DND-41 (cell line): ENCODE data around the gene SHH.

ENCODE experiments used
- ATAC-seq: fragments of 200-7000 bp; cut with Tn5 transposase; 3 replicates; pipeline ENCODE4 v1.9.1; 2021; ENCODE audit warnings: low read depth; ENCODE audit not compliant: insufficient read depth
- DNase-seq: peaks from one replicate; pipeline ENCODE4 v3.0.0-alpha.2; 2020
- H2AFZ ChIP-seq: 2 replicates; pipeline ENCODE4 v1.6.0; 2012; ENCODE audit warnings: low read depth, low read length
- H3K27ac ChIP-seq: 2 replicates; pipeline ENCODE4 v1.5.1; 2012; ENCODE audit warnings: low read length, inconsistent platforms
- H3K27me3 ChIP-seq: fragments of 200-600 bp; sonication (generic); 2 replicates; pipeline ENCODE4 v1.6.0; 2012; ENCODE audit warnings: low read length, mild to moderate bottlenecking, inconsistent platforms; ENCODE audit not compliant: insufficient read depth, poor library complexity
- H3K36me3 ChIP-seq: 2 replicates; pipeline ENCODE4 v1.5.1; 2012; ENCODE audit warnings: low read length, inconsistent platforms; ENCODE audit not compliant: insufficient read depth
- H3K4me1 ChIP-seq: 2 replicates; pipeline ENCODE4 v1.5.1; 2012; ENCODE audit warnings: mild to moderate bottlenecking, low read length; ENCODE audit not compliant: insufficient read depth
- H3K4me2 ChIP-seq: 2 replicates; pipeline ENCODE4 v1.6.0; 2012; ENCODE audit warnings: mild to moderate bottlenecking, moderate library complexity, low read length, inconsistent platforms; ENCODE audit not compliant: insufficient read depth
- H3K4me3 ChIP-seq, 2 experiments: fragments of 200-600 bp in 1 of 2; shearing (Covaris generic) in 1 of 2; 2 replicates each; pipeline ENCODE4 v1.5.1; 2012 to 2016; ENCODE audit warnings: inconsistent platforms in 2 of 2, low read length in 2 of 2, mild to moderate bottlenecking in 2 of 2, low read depth in 1 of 2, moderate library complexity in 1 of 2
- H3K79me2 ChIP-seq: 2 replicates; pipeline ENCODE4 v1.6.0; 2012; ENCODE audit warnings: low read length, inconsistent platforms; ENCODE audit not compliant: insufficient read depth
- H3K9ac ChIP-seq: 2 replicates; pipeline ENCODE4 v1.6.0; 2012; ENCODE audit warnings: low read depth, mild to moderate bottlenecking, inconsistent platforms, low read length, moderate library complexity
- H3K9me3 ChIP-seq: 2 replicates; pipeline ENCODE4 v1.5.1; 2012; ENCODE audit warnings: low read length, moderate library complexity, mild to moderate bottlenecking, inconsistent platforms; ENCODE audit not compliant: insufficient read depth, severe bottlenecking
- H4K20me1 ChIP-seq: 2 replicates; pipeline ENCODE4 v1.6.0; 2012; ENCODE audit warnings: low read length; ENCODE audit not compliant: insufficient read depth
- CTCF ChIP-seq: IDR thresholded peaks from 2 replicates; pipeline ENCODE4 v1.5.1; 2012; ENCODE audit warnings: borderline replicate concordance, low read length, moderate library complexity, mild to moderate bottlenecking; ENCODE audit not compliant: poor library complexity, severe bottlenecking; ENCODE audit errors: extremely low read depth
- EZH2 ChIP-seq: IDR thresholded peaks from 3 replicates; pipeline ENCODE4 v1.6.1; 2012; ENCODE audit warnings: borderline replicate concordance, low read depth, mild to moderate bottlenecking, moderate library complexity, low read length, inconsistent platforms; ENCODE audit not compliant: severe bottlenecking

The SHH gene

DNA sequence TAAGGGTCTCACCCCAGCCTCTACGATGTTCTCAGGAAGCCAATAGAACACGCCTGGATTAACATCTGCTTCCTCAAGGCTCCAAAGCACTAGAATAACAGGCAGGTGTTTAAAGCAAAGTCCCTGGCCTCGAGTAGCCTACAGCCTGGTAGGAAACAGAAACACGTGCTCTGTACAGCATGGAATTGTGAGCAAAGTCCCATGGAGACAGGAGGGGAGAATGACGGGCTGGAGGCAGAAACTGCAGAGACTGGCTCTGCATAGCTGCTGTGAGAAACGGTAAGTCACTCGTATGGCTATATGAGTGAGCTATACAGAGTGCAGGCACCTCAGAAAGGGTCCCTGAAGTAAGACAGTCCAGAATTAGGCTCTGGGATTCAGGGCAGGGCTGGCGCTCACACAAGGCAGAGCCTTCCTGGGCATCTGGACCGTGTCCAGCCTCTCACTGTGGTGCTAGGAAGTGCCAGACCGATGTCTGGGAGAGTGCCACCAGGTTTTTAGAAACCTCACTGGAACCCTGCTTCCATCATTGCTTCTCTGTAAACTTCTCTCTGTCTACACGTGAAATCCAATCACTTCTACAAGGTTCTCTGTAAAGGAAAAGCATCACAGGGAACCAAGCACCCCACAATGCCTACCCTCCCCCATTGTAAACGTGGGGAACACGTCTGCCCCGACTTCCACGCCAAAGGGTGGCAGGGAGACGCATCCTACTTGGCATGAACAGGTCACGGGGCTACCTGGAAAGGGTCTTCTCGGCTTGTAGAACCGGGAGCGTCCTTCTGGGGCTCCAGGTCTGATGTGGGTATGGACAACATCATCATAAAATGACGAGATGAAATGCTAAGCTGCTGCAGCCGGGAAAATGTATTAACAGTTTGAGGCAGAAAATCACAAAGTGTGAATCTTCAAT, 38.8 kb upstream of the SHH start:
- Histone ChIP-seq H3K9ac (no peak overlapping the region), H4K20me1 (no peaks in the 10 kb centered on the region), H3K27ac (no peak overlapping the region), H3K4me2 (no peak overlapping the region), H3K36me3 (no peaks in the 10 kb centered on the region), H2AFZ (no peak overlapping the region), H3K27me3 (peaks cover 8% of the 10 kb centered on the region), H3K4me1 (no peaks in the 10 kb centered on the region), H3K79me2 (no peaks in the 10 kb centered on the region), H3K9me3 (no peaks in the 10 kb centered on the region), H3K4me3 (no peak overlapping the region)
- no peak for TF ChIP-seq CTCF
- no peak for TF ChIP-seq EZH2
- DNase-seq (no peak), ATAC-seq (no peak)

DNA sequence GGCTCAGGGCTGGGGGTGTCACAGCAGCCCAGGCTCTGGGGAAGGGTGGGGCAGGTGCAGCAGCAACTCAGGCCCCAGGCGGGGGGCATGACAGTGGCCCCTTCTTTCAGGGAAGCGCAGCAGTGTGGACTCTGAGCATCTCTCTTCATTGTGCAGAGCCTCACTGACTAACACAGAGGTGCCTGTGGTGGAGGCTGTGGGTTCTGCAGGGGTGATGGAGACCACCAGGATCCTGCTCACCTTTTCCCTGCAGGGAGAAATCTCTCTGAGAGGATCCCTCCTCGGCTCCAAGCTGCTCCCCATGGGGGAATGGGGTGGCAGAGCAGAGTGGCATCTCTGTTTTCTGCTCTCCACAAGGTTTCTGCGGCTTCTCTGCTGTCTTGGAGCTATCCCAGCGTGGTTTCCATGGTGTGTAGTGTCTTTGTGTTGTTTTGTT, 37.8 kb upstream of the SHH start:
- Histone ChIP-seq H3K4me3 (no peak overlapping the region), H3K9me3 (no peaks in the 10 kb centered on the region), H3K36me3 (no peaks in the 10 kb centered on the region), H3K9ac (no peak overlapping the region), H3K4me1 (no peaks in the 10 kb centered on the region), H3K79me2 (no peaks in the 10 kb centered on the region), H3K4me2 (no peak overlapping the region), H3K27me3 (peaks cover 8% of the 10 kb centered on the region), H4K20me1 (no peaks in the 10 kb centered on the region), H2AFZ (no peak overlapping the region), H3K27ac (no peak overlapping the region)
- ATAC-seq (no peak), DNase-seq (no peak)
- TF ChIP-seq CTCF (no peak), EZH2 (no peak)

DNA sequence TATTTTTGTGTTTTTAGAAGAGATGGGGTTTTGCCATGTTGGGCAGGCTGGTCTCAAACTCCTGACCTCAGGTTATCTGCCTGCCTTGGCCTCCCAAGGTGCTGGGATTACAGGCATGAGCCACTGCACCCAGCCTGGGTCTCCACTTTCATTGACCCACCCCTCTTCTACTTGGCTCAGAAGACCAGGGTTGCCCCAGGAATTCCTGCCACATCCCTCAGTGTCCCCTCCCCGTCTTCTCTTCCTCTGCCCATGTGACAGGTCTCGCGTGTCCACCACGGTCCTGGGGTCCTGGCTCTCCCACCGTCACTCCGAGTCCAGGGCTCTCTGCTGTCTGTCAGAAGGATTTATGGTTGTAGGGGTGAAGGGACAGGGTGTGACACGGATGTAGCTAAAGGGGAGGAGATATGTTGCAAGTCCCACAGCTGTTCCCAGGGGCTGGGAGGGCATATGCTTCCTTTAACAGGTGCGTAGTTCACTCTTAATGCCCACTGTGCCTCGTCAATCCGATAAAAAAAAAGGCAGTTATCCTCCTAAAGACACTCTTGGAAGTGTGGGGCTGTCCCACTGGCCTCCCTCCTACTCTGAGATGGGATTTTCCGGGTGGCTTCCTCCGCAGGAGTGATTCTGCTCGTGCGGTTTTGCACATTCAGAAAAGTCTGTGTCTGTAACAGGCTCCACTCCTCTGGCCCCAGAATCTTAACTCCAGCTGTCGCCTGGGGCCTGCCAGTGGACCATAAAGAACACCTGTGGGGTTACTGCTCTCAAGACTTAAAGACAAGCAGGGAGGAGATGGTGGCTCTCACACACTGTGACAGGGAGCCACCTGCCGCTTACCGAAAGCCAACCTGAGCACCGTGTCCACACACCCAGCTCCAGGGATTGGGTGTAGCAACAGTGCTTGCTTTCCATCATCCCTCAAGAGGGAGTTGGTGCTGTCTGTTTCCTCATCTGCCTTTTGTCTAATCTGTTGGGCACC, 36.7 kb upstream of the SHH start:
- no peak overlapping the region for H2AFZ ChIP-seq
- no peak overlapping the region for H3K4me3 ChIP-seq
- no peaks in the 10 kb centered on the region for H3K9me3 ChIP-seq
- H3K4me1 ChIP-seq, result no peaks in the 10 kb centered on the region
- DNase-seq (no peak), ATAC-seq (no peak)
- peaks cover 8% of the 10 kb centered on the region for H3K27me3 ChIP-seq
- no peak overlapping the region for H3K9ac ChIP-seq
- no peaks in the 10 kb centered on the region for H3K79me2 ChIP-seq
- H3K27ac ChIP-seq, result no peak overlapping the region
- H3K36me3 ChIP-seq, result no peaks in the 10 kb centered on the region
- no peak for TF ChIP-seq CTCF
- H3K4me2 ChIP-seq, result no peak overlapping the region
- no peaks in the 10 kb centered on the region for H4K20me1 ChIP-seq
